Nephron (organoid): Measurements from ENCODE around the gene CA12.

Experiments
- H3K27ac Mint-ChIP-seq, 3 experiments: 2 replicates each; pipeline ENCODE4 v1.8.0; 2020; ENCODE audit warnings: mixed read lengths in 3 of 3, mild to moderate bottlenecking in 2 of 3, moderate library complexity in 1 of 3
- H3K27me3 Mint-ChIP-seq: 2 replicates; pipeline ENCODE4 v1.8.0; 2021; ENCODE audit warnings: low read depth, mild to moderate bottlenecking, moderate library complexity, mixed read lengths
- H3K36me3 Mint-ChIP-seq: 2 replicates; pipeline ENCODE4 v1.8.0; 2020; ENCODE audit warnings: low read depth, mixed read lengths
- H3K4me1 Mint-ChIP-seq: 2 replicates; pipeline ENCODE4 v1.8.0; 2020; ENCODE audit warnings: mixed read lengths
- H3K4me3 Mint-ChIP-seq, 3 experiments: 2 replicates each; pipeline ENCODE4 v1.8.0; 2020; ENCODE audit warnings: mild to moderate bottlenecking in 3 of 3, mixed read lengths in 3 of 3, moderate library complexity in 2 of 3
- H3K9me3 Mint-ChIP-seq: 2 replicates; pipeline ENCODE4 v1.8.0; 2020; ENCODE audit warnings: mixed read lengths
- TF ChIP-seq, protein P1 (sequence below), 3 experiments: fragments of 200-600 bp; sonication (generic); IDR thresholded peaks; one replicate each; pipeline ENCODE4 v1.5.0; 2021; ENCODE audit warnings: antibody characterized with exemption in 3 of 3; ENCODE audit not compliant: unreplicated experiment in 3 of 3

The CA12 gene

DNA sequence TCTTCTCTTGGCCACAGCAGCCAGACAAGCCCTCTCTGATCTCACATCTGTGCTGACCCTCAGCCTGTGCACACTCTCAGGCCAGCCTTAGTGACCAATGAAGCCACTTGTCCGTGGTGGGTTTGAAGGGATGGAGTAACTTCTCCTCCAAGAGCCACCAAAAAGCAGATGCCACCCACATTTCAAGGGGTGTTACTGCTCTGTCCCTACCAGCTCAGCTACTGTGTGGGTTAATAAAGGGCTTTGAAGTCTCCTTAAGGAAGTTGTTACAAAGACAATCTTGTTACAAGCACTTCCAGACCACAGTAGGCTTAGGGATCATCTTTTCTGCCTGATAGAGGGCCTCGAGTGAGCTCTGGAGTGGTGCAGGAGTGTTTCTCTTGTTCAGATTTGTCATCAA lies 3.3 kb upstream of the CA12 start:
- TF ChIP-seq, protein P1, sequence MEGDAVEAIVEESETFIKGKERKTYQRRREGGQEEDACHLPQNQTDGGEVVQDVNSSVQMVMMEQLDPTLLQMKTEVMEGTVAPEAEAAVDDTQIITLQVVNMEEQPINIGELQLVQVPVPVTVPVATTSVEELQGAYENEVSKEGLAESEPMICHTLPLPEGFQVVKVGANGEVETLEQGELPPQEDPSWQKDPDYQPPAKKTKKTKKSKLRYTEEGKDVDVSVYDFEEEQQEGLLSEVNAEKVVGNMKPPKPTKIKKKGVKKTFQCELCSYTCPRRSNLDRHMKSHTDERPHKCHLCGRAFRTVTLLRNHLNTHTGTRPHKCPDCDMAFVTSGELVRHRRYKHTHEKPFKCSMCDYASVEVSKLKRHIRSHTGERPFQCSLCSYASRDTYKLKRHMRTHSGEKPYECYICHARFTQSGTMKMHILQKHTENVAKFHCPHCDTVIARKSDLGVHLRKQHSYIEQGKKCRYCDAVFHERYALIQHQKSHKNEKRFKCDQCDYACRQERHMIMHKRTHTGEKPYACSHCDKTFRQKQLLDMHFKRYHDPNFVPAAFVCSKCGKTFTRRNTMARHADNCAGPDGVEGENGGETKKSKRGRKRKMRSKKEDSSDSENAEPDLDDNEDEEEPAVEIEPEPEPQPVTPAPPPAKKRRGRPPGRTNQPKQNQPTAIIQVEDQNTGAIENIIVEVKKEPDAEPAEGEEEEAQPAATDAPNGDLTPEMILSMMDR (IDR thresholded peaks at IDR 0.05; ENCODE audit: unreplicated experiment in 3 of 3): no peak
- no peaks in the 10 kb centered on the region for H3K36me3 Mint-ChIP-seq
- no peak overlapping the region for H3K27ac Mint-ChIP-seq
- H3K4me3 Mint-ChIP-seq: no peak overlapping the region
- H3K4me1 Mint-ChIP-seq: peaks cover 39% of the 10 kb centered on the region
- H3K27me3 Mint-ChIP-seq: peaks cover 53% of the 10 kb centered on the region
- no peaks in the 10 kb centered on the region for H3K9me3 Mint-ChIP-seq

GRCh38 chr15:63382966-63383710 lies 1.5 kb upstream of the CA12 start:
- TF ChIP-seq, protein P1 (IDR thresholded peaks at IDR 0.05; ENCODE audit: unreplicated experiment in 3 of 3): no peak
- Mint-ChIP-seq H3K4me3 (peak overlapping the region; percentile 59 to 82 (median 66)), H3K9me3 (no peaks in the 10 kb centered on the region), H3K27ac (no peak overlapping the region), H3K36me3 (no peaks in the 10 kb centered on the region), H3K27me3 (peaks cover 60% of the 10 kb centered on the region), H3K4me1 (peaks cover 33% of the 10 kb centered on the region)

GRCh38 chr15:63380808-63381282 lies 801 bp downstream of the CA12 start:
- H3K4me3 Mint-ChIP-seq: peak overlapping the region; percentile 82 to 87 (median 85)
- H3K36me3 Mint-ChIP-seq: no peaks in the 10 kb centered on the region
- TF ChIP-seq, protein P1 (IDR thresholded peaks at IDR 0.05; ENCODE audit: unreplicated experiment in 3 of 3): no peak
- H3K9me3 Mint-ChIP-seq: no peaks in the 10 kb centered on the region
- H3K27ac Mint-ChIP-seq: peak overlapping the region; percentile 55 to 73 (median 71)
- peaks cover 60% of the 10 kb centered on the region for H3K27me3 Mint-ChIP-seq
- H3K4me1 Mint-ChIP-seq: peaks cover 23% of the 10 kb centered on the region

GRCh38 chr15:63380151-63380807 lies 1.4 kb downstream of the CA12 start:
- Mint-ChIP-seq H3K27me3 (peaks cover 63% of the 10 kb centered on the region), H3K9me3 (no peaks in the 10 kb centered on the region), H3K27ac (peak overlapping the region; percentile 55 to 82 (median 73)), H3K4me1 (peaks cover 27% of the 10 kb centered on the region), H3K36me3 (no peaks in the 10 kb centered on the region), H3K4me3 (peak overlapping the region; percentile 82 to 87 (median 85))
- TF ChIP-seq, protein P1 (IDR thresholded peaks at IDR 0.05; ENCODE audit: unreplicated experiment in 3 of 3): no peak

GRCh38 chr15:63379492-63380150 lies 2.0 kb downstream of the CA12 start:
- Mint-ChIP-seq H3K27me3 (peaks cover 57% of the 10 kb centered on the region), H3K9me3 (no peaks in the 10 kb centered on the region), H3K4me3 (peak overlapping the region; percentile 24 to 82 (median 47)), H3K27ac (peak overlapping the region; percentile 54 to 82 (median 73)), H3K36me3 (no peaks in the 10 kb centered on the region), H3K4me1 (peaks cover 33% of the 10 kb centered on the region)
- TF ChIP-seq, protein P1 (IDR thresholded peaks at IDR 0.05; ENCODE audit: unreplicated experiment in 3 of 3): no peak
